ENCODE data around the gene FAM241B.

GRCh38 chr10:69626826-69627225, 3.2 kb upstream of the FAM241B start:
- TF ChIP-seq, protein P1, sequence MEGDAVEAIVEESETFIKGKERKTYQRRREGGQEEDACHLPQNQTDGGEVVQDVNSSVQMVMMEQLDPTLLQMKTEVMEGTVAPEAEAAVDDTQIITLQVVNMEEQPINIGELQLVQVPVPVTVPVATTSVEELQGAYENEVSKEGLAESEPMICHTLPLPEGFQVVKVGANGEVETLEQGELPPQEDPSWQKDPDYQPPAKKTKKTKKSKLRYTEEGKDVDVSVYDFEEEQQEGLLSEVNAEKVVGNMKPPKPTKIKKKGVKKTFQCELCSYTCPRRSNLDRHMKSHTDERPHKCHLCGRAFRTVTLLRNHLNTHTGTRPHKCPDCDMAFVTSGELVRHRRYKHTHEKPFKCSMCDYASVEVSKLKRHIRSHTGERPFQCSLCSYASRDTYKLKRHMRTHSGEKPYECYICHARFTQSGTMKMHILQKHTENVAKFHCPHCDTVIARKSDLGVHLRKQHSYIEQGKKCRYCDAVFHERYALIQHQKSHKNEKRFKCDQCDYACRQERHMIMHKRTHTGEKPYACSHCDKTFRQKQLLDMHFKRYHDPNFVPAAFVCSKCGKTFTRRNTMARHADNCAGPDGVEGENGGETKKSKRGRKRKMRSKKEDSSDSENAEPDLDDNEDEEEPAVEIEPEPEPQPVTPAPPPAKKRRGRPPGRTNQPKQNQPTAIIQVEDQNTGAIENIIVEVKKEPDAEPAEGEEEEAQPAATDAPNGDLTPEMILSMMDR (IDR thresholded peaks at IDR 0.05; ENCODE audit: poor library complexity, severe bottlenecking): no peak
- TF ChIP-seq EZH2 (IDR thresholded peaks at IDR 0.05; ENCODE audit: borderline replicate concordance, insufficient read depth, low read length, poor library complexity, severe bottlenecking) (no peak), TAF1 (IDR thresholded peaks at IDR 0.05; ENCODE audit: low read depth) (no peak), REST (IDR thresholded peaks at IDR 0.05; ENCODE audit: borderline replicate concordance) (no peak), POLR2AphosphoS5 (IDR thresholded peaks at IDR 0.05) (no peak), EP300 (conservative IDR thresholded peaks at IDR 0.05; ENCODE audit: poor library complexity, severe bottlenecking) (no peak)
